ENCODE results near the gene ATP11B.

ATP11B gene

GRCh38 chr3:182962166-182962565 lies 168.9 kb downstream of the ATP11B start:
- no peak for ATAC-seq

GRCh38 chr3:182964179-182964578 lies 170.9 kb downstream of the ATP11B start:
- ATAC-seq = no peak

- no peak for ATAC-seq
These were observed 172.6 kb downstream of the ATP11B start for GRCh38 chr3:182965861-182966366.

GRCh38 chr3:182967218-182968204 lies 174.2 kb downstream of the ATP11B start:
- ATAC-seq = peak; percentile 72 to 78

GRCh38 chr3:182969277-182969676 lies 176.0 kb downstream of the ATP11B start:
- no peak for ATAC-seq

GRCh38 chr3:182969853-182970252 lies 176.5 kb downstream of the ATP11B start:
- ATAC-seq = no peak

- ATAC-seq = no peak
These were observed 177.6 kb downstream of the ATP11B start for GRCh38 chr3:182970811-182971418.
